ENCODE measurements around the gene ATP5MK.

GRCh38 chr10:103419101-103419500, 22.8 kb upstream of the ATP5MK start:
- TF ChIP-seq POLR2A (IDR thresholded peaks at IDR 0.05; ENCODE audit: low read length) (no peak), GATA1 (IDR thresholded peaks at IDR 0.05; ENCODE audit: low read depth, low read length) (no peak)

Data from erythroblast (primary cell).